Colonic mucosa (tissue), 4 donors: ENCODE results near the gene CDT1. TPM values are rescaled to one million over a fixed set of nuclear protein-coding genes. Genes with fewer than 3 reads are reported as not detected.

Source experiments
- DNase-seq: peaks from one replicate; pipeline ENCODE4 v3.0.0-alpha.2; 2020
- H3K27ac ChIP-seq: fragments of 200-600 bp; one replicate; pipeline ENCODE4 v1.8.0; 2021
- H3K27me3 ChIP-seq: fragments of 200-600 bp; one replicate; pipeline ENCODE4 v1.8.0; 2021
- H3K36me3 ChIP-seq: fragments of 200-600 bp; one replicate; pipeline ENCODE4 v1.8.0; 2021
- H3K4me1 ChIP-seq: fragments of 200-600 bp; one replicate; pipeline ENCODE4 v1.8.0; 2021; ENCODE audit warnings: mild to moderate bottlenecking
- H3K4me3 ChIP-seq: fragments of 200-600 bp; one replicate; pipeline ENCODE4 v1.8.0; 2021
- H3K9ac ChIP-seq, 2 donors: one replicate each; pipeline ENCODE4 v1.7.0; 2013; ENCODE audit warnings: control low read depth in 2 of 2, low read depth in 2 of 2, low read length in 2 of 2
- H3K9me3 ChIP-seq: fragments of 200-600 bp; one replicate; pipeline ENCODE4 v1.8.0; 2021
- CTCF ChIP-seq: fragments of 200-600 bp; IDR thresholded peaks from one replicate; pipeline ENCODE4 v1.8.0; 2022; ENCODE audit warnings: antibody characterized with exemption, mild to moderate bottlenecking
- intact Hi-C: fragments of 100-400 bp; cut with DNase I; formaldehyde crosslinking; loops from one replicate; pipeline ENCODE4 v1.14.1; 2022
- total RNA-seq, 2 donors: library from RNA; stranded (reverse); fragmentation: NEBNext Ultra II Directional in 1 of 2; extraction: Animal tissue kit (Norgen Biotek cat#: 25700) in 1 of 2; gene quantifications; one replicate each; pipeline ENCODE4 v1.2.1, GENCODE V29; 2021
- donor health status: healthy.
- donor health status: DM: no; HTN: no; CAD: no.
- donor health status: DM: no; HTN: no; CAD: no.

The CDT1 gene
- total RNA-seq, 2 donors from 2014 or later, result 14.9 to 71.7 TPM

DNA sequence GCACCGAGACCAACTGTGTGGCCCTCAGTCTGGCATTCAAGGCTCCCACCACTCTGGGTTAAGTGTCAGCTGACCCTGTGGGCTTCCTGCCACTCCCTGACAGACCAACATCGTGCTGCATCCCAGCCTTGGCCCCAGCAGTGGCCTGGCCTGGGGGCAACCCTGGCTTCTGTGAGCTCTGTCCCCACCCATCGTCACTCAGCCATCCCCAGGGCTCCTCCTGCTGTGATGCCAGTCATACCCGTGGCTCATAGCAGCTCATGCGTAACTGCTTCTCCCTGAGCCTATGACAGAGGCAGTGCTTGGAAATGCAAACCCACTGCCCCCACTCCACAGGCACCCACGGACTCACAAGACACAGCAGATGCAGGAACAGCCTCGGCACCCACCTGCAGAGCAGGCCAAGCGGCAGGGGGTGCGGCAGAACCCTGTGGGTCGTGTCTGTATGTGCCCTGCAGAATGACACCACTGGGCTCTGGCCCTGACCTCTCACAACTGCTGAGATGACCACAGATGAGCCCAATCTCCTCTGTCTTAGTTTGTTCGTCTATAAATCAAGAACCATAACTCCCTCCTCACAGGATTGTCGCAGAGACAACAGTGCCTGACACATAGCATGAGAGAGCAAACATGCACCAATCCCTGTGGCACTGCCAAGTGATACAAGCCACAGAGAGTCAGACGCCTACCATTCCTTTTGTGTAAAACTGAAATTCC lies 45.2 kb upstream of the CDT1 start:
- Histone ChIP-seq H3K36me3 (no peaks in the 10 kb centered on the region), H3K4me3 (no peak overlapping the region), H3K27ac (peak overlapping the region; percentile 62), H3K27me3 (no peaks in the 10 kb centered on the region), H3K9ac (no peak overlapping the region), H3K4me1 (peaks cover 33% of the 10 kb centered on the region), H3K9me3 (no peaks in the 10 kb centered on the region)
- TF ChIP-seq CTCF, result no peak
- no peak for DNase-seq
- intact Hi-C loops, result no loop called here

DNA sequence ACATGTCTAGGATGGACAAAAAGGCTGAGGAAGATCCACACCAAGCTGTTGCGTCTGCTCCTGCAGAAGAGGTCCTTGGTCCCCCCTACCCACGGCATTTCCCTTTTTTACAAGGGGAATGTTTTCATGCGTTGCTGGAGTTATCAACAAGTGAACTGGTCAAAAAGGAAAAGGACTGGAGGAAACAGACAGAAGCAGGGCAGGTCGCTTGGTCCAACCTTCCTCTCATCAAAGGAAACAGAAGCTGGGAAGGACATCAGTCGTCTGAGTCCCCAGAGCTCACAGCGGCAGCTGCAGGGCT lies 44.7 kb upstream of the CDT1 start:
- DNase-seq, result no peak
- Histone ChIP-seq H3K4me1 (peaks cover 39% of the 10 kb centered on the region), H3K27me3 (no peaks in the 10 kb centered on the region), H3K36me3 (no peaks in the 10 kb centered on the region), H3K9ac (peak overlapping the region in 1 of 2 donors; percentile 49), H3K27ac (peak overlapping the region; percentile 62), H3K9me3 (no peaks in the 10 kb centered on the region), H3K4me3 (no peak overlapping the region)
- TF ChIP-seq CTCF, result no peak
- intact Hi-C loops, result no loop called here

GRCh38 chr16:88759245-88759975 lies 44.2 kb upstream of the CDT1 start:
- Histone ChIP-seq H3K27ac (peak overlapping the region; percentile 62), H3K36me3 (no peaks in the 10 kb centered on the region), H3K9ac (peak overlapping the region; percentile 49 to 53), H3K4me3 (no peak overlapping the region), H3K4me1 (peaks cover 39% of the 10 kb centered on the region), H3K9me3 (no peaks in the 10 kb centered on the region), H3K27me3 (no peaks in the 10 kb centered on the region)
- DNase-seq, result peak; percentile 80
- TF ChIP-seq CTCF, result no peak
- intact Hi-C loops, result no loop called here

- peak overlapping the region; percentile 53 to 68 for H3K9ac ChIP-seq
- no peak for TF ChIP-seq CTCF
- DNase-seq, result no peak
- intact Hi-C loops, result no loop called here
- H3K36me3 ChIP-seq, result no peaks in the 10 kb centered on the region
- no peaks in the 10 kb centered on the region for H3K9me3 ChIP-seq
- no peaks in the 10 kb centered on the region for H3K27me3 ChIP-seq
- H3K27ac ChIP-seq, result peak overlapping the region; percentile 62
- no peak overlapping the region for H3K4me3 ChIP-seq
- H3K4me1 ChIP-seq, result peaks cover 39% of the 10 kb centered on the region
Measured at GRCh38 chr16:88759976-88760350, 43.6 kb upstream of the CDT1 start.

GRCh38 chr16:88760424-88761142 lies 43.0 kb upstream of the CDT1 start:
- peak; percentile 77 for DNase-seq
- Histone ChIP-seq H3K27me3 (no peaks in the 10 kb centered on the region), H3K36me3 (no peaks in the 10 kb centered on the region), H3K9me3 (no peaks in the 10 kb centered on the region), H3K4me1 (peaks cover 39% of the 10 kb centered on the region), H3K27ac (peak overlapping the region; percentile 62), H3K9ac (peak overlapping the region in 1 of 2 donors; percentile 68), H3K4me3 (no peak overlapping the region)
- intact Hi-C loops, result no loop called here
- TF ChIP-seq CTCF, result no peak
